ENCODE measurements around the gene SNX3. TPM values are rescaled to one million over a fixed set of nuclear protein-coding genes. Genes with fewer than 3 reads are reported as not detected.

The SNX3 gene
- total RNA-seq, 1 donor from 2014 or later = 208 TPM

- no peaks in the 10 kb centered on the region for H3K9me3 ChIP-seq (ENCODE audit: control insufficient read depth in 3 of 3, low read length in 3 of 3)
- no peaks in the 10 kb centered on the region for H3K4me1 ChIP-seq (ENCODE audit: control insufficient read depth in 3 of 3, insufficient read depth in 3 of 3, low read length in 3 of 3)
- H3K36me3 ChIP-seq (ENCODE audit: control insufficient read depth in 3 of 3, insufficient read depth in 3 of 3, low read length in 3 of 3) = no peaks in the 10 kb centered on the region
- H3K27ac ChIP-seq (ENCODE audit: low read depth, low read length) = no peak overlapping the region
- no peak overlapping the region for H3K4me3 ChIP-seq (ENCODE audit: low read length in 3 of 3)
- H3K9ac ChIP-seq (ENCODE audit: low read depth in 1 of 3, low read length in 3 of 3) = no peak overlapping the region
- H3K27me3 ChIP-seq (ENCODE audit: control insufficient read depth in 3 of 3, insufficient read depth in 3 of 3, low read length in 3 of 3) = peaks cover 4 to 10% (median 6%) of the 10 kb centered on the region in 3 donors
Observed at GRCh38 chr6:108193835-108194234, 67.0 kb downstream of the SNX3 start.

- Histone ChIP-seq H3K9me3 (ENCODE audit: control insufficient read depth in 3 of 3, low read length in 3 of 3) (no peaks in the 10 kb centered on the region), H3K9ac (ENCODE audit: low read depth in 1 of 3, low read length in 3 of 3) (no peak overlapping the region), H3K4me1 (ENCODE audit: control insufficient read depth in 3 of 3, insufficient read depth in 3 of 3, low read length in 3 of 3) (no peaks in the 10 kb centered on the region), H3K27ac (ENCODE audit: low read depth, low read length) (no peak overlapping the region), H3K4me3 (ENCODE audit: low read length in 3 of 3) (no peak overlapping the region), H3K36me3 (ENCODE audit: control insufficient read depth in 3 of 3, insufficient read depth in 3 of 3, low read length in 3 of 3) (no peaks in the 10 kb centered on the region), H3K27me3 (ENCODE audit: control insufficient read depth in 3 of 3, insufficient read depth in 3 of 3, low read length in 3 of 3) (peaks cover 6 to 10% (median 6%) of the 10 kb centered on the region in 3 donors)
Observed at GRCh38 chr6:108193131-108193530, 67.7 kb downstream of the SNX3 start.

GRCh38 chr6:108187519-108187918 lies 73.3 kb downstream of the SNX3 start:
- H3K36me3 ChIP-seq (ENCODE audit: control insufficient read depth in 3 of 3, insufficient read depth in 3 of 3, low read length in 3 of 3) = no peaks in the 10 kb centered on the region
- peaks cover 3 to 13% (median 4%) of the 10 kb centered on the region in 3 donors for H3K27me3 ChIP-seq (ENCODE audit: control insufficient read depth in 3 of 3, insufficient read depth in 3 of 3, low read length in 3 of 3)
- no peaks in the 10 kb centered on the region for H3K9me3 ChIP-seq (ENCODE audit: control insufficient read depth in 3 of 3, low read length in 3 of 3)
- no peak overlapping the region for H3K9ac ChIP-seq (ENCODE audit: low read depth in 1 of 3, low read length in 3 of 3)
- H3K4me3 ChIP-seq (ENCODE audit: low read length in 3 of 3) = no peak overlapping the region
- no peak overlapping the region for H3K27ac ChIP-seq (ENCODE audit: low read depth, low read length)
- no peaks in the 10 kb centered on the region for H3K4me1 ChIP-seq (ENCODE audit: control insufficient read depth in 3 of 3, insufficient read depth in 3 of 3, low read length in 3 of 3)

- H3K4me1 ChIP-seq (ENCODE audit: control insufficient read depth in 3 of 3, insufficient read depth in 3 of 3, low read length in 3 of 3) = no peaks in the 10 kb centered on the region
- H3K27ac ChIP-seq (ENCODE audit: low read depth, low read length) = no peak overlapping the region
- H3K27me3 ChIP-seq (ENCODE audit: control insufficient read depth in 3 of 3, insufficient read depth in 3 of 3, low read length in 3 of 3) = peaks cover 6 to 15% (median 9%) of the 10 kb centered on the region in 3 donors
- H3K4me3 ChIP-seq (ENCODE audit: low read length in 3 of 3) = no peak overlapping the region
- H3K9ac ChIP-seq (ENCODE audit: low read depth in 1 of 3, low read length in 3 of 3) = no peak overlapping the region
- H3K36me3 ChIP-seq (ENCODE audit: control insufficient read depth in 3 of 3, insufficient read depth in 3 of 3, low read length in 3 of 3) = no peaks in the 10 kb centered on the region
- no peaks in the 10 kb centered on the region for H3K9me3 ChIP-seq (ENCODE audit: control insufficient read depth in 3 of 3, low read length in 3 of 3)
Observed at GRCh38 chr6:108186226-108186625, 74.6 kb downstream of the SNX3 start.

DNA sequence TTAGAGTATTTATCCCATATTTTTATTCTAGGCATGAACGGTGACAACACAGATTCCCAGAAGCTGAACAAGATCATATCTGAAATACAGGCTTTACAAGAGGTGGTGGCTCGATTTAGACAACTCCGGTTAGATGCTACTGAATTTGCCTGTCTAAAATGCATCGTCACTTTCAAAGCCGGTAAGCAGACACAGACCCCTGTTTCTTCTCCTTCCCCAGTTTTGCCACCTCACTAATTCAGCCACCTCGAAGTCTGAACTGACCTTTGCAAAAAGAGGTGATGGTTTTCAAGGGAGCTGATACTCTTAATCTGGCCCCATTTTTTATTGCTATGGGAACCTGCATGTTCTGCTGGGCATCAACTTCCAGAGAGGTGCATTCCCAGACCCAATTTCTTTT lies 80.1 kb downstream of the SNX3 start:
- Histone ChIP-seq H3K9me3 (ENCODE audit: control insufficient read depth in 3 of 3, low read length in 3 of 3) (no peaks in the 10 kb centered on the region), H3K27ac (ENCODE audit: low read depth, low read length) (no peak overlapping the region), H3K9ac (ENCODE audit: low read depth in 1 of 3, low read length in 3 of 3) (no peak overlapping the region), H3K4me1 (ENCODE audit: control insufficient read depth in 3 of 3, insufficient read depth in 3 of 3, low read length in 3 of 3) (peaks cover 4 to 8% (median 6%) of the 10 kb centered on the region in 3 donors), H3K4me3 (ENCODE audit: low read length in 3 of 3) (no peak overlapping the region), H3K27me3 (ENCODE audit: control insufficient read depth in 3 of 3, insufficient read depth in 3 of 3, low read length in 3 of 3) (peaks cover 37 to 45% (median 38%) of the 10 kb centered on the region in 3 donors), H3K36me3 (ENCODE audit: control insufficient read depth in 3 of 3, insufficient read depth in 3 of 3, low read length in 3 of 3) (no peaks in the 10 kb centered on the region)

GRCh38 chr6:108180266-108180665 lies 80.6 kb downstream of the SNX3 start:
- H3K27ac ChIP-seq (ENCODE audit: low read depth, low read length) = no peak overlapping the region
- no peaks in the 10 kb centered on the region for H3K36me3 ChIP-seq (ENCODE audit: control insufficient read depth in 3 of 3, insufficient read depth in 3 of 3, low read length in 3 of 3)
- peaks cover 42 to 48% (median 43%) of the 10 kb centered on the region in 3 donors for H3K27me3 ChIP-seq (ENCODE audit: control insufficient read depth in 3 of 3, insufficient read depth in 3 of 3, low read length in 3 of 3)
- no peak overlapping the region for H3K9ac ChIP-seq (ENCODE audit: low read depth in 1 of 3, low read length in 3 of 3)
- H3K9me3 ChIP-seq (ENCODE audit: control insufficient read depth in 3 of 3, low read length in 3 of 3) = no peaks in the 10 kb centered on the region
- peaks cover 9 to 13% (median 11%) of the 10 kb centered on the region in 3 donors for H3K4me1 ChIP-seq (ENCODE audit: control insufficient read depth in 3 of 3, insufficient read depth in 3 of 3, low read length in 3 of 3)
- H3K4me3 ChIP-seq (ENCODE audit: low read length in 3 of 3) = no peak overlapping the region

- Histone ChIP-seq H3K36me3 (ENCODE audit: control insufficient read depth in 3 of 3, insufficient read depth in 3 of 3, low read length in 3 of 3) (no peaks in the 10 kb centered on the region), H3K4me3 (ENCODE audit: low read length in 3 of 3) (no peak overlapping the region), H3K27ac (ENCODE audit: low read depth, low read length) (no peak overlapping the region), H3K4me1 (ENCODE audit: control insufficient read depth in 3 of 3, insufficient read depth in 3 of 3, low read length in 3 of 3) (peaks cover 10 to 17% (median 13%) of the 10 kb centered on the region in 3 donors), H3K9ac (ENCODE audit: low read depth in 1 of 3, low read length in 3 of 3) (no peak overlapping the region), H3K9me3 (ENCODE audit: control insufficient read depth in 3 of 3, low read length in 3 of 3) (no peaks in the 10 kb centered on the region), H3K27me3 (ENCODE audit: control insufficient read depth in 3 of 3, insufficient read depth in 3 of 3, low read length in 3 of 3) (peaks cover 48 to 53% (median 48%) of the 10 kb centered on the region in 3 donors)
Observed at GRCh38 chr6:108179741-108180140, 81.1 kb downstream of the SNX3 start.

- no peaks in the 10 kb centered on the region for H3K36me3 ChIP-seq (ENCODE audit: control insufficient read depth in 3 of 3, insufficient read depth in 3 of 3, low read length in 3 of 3)
- H3K27ac ChIP-seq (ENCODE audit: low read depth, low read length) = no peak overlapping the region
- H3K9me3 ChIP-seq (ENCODE audit: control insufficient read depth in 3 of 3, low read length in 3 of 3) = no peaks in the 10 kb centered on the region
- peak overlapping the region in 1 of 3 donors; percentile 54 for H3K4me3 ChIP-seq (ENCODE audit: low read length in 3 of 3)
- H3K27me3 ChIP-seq (ENCODE audit: control insufficient read depth in 3 of 3, insufficient read depth in 3 of 3, low read length in 3 of 3) = peaks cover 70 to 80% (median 71%) of the 10 kb centered on the region in 3 donors
- peaks cover 10 to 23% (median 15%) of the 10 kb centered on the region in 3 donors for H3K4me1 ChIP-seq (ENCODE audit: control insufficient read depth in 3 of 3, insufficient read depth in 3 of 3, low read length in 3 of 3)
- no peak overlapping the region for H3K9ac ChIP-seq (ENCODE audit: low read depth in 1 of 3, low read length in 3 of 3)
Observed at GRCh38 chr6:108176281-108177089, 84.4 kb downstream of the SNX3 start.

- Histone ChIP-seq H3K9me3 (ENCODE audit: control insufficient read depth in 3 of 3, low read length in 3 of 3) (no peaks in the 10 kb centered on the region), H3K4me3 (ENCODE audit: low read length in 3 of 3) (peak overlapping the region; percentile 32 to 54 (median 43)), H3K4me1 (ENCODE audit: control insufficient read depth in 3 of 3, insufficient read depth in 3 of 3, low read length in 3 of 3) (peaks cover 10 to 23% (median 15%) of the 10 kb centered on the region in 3 donors), H3K27ac (ENCODE audit: low read depth, low read length) (no peak overlapping the region), H3K36me3 (ENCODE audit: control insufficient read depth in 3 of 3, insufficient read depth in 3 of 3, low read length in 3 of 3) (no peaks in the 10 kb centered on the region), H3K9ac (ENCODE audit: low read depth in 1 of 3, low read length in 3 of 3) (no peak overlapping the region), H3K27me3 (ENCODE audit: control insufficient read depth in 3 of 3, insufficient read depth in 3 of 3, low read length in 3 of 3) (peaks cover 71 to 84% (median 74%) of the 10 kb centered on the region in 3 donors)
Observed at GRCh38 chr6:108175592-108176279, 85.1 kb downstream of the SNX3 start.

DNA sequence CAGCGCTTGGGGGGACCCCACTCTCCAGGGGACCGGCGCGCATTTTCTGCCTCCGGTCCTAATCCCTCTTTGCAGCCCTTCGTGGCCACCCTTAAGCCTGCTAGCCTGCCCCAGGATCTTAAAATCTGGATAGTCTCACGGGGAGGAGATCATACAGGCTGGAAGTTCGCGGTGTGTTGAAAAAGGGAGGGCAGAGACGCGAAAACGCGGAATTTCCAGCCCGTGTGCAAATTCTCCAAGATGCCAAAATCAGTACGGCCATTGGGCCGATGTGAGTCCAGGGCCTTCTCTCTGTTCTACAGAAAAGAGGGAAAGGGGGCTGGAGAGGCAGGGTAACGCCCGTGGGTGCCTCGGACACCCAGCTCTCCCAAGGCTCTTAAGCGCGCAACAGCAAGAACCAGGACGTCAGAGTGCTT lies 85.7 kb downstream of the SNX3 start:
- Histone ChIP-seq H3K36me3 (ENCODE audit: control insufficient read depth in 3 of 3, insufficient read depth in 3 of 3, low read length in 3 of 3) (no peaks in the 10 kb centered on the region), H3K27me3 (ENCODE audit: control insufficient read depth in 3 of 3, insufficient read depth in 3 of 3, low read length in 3 of 3) (peaks cover 74 to 85% (median 79%) of the 10 kb centered on the region in 3 donors), H3K4me1 (ENCODE audit: control insufficient read depth in 3 of 3, insufficient read depth in 3 of 3, low read length in 3 of 3) (peaks cover 10 to 23% (median 15%) of the 10 kb centered on the region in 3 donors), H3K9me3 (ENCODE audit: control insufficient read depth in 3 of 3, low read length in 3 of 3) (no peaks in the 10 kb centered on the region), H3K27ac (ENCODE audit: low read depth, low read length) (no peak overlapping the region), H3K9ac (ENCODE audit: low read depth in 1 of 3, low read length in 3 of 3) (no peak overlapping the region), H3K4me3 (ENCODE audit: low read length in 3 of 3) (peak overlapping the region in 2 of 3 donors; percentile 32 to 54)
